ENCODE measurements around the gene COIL.

The COIL gene

GRCh38 chr17:56934280-56934679 is 26.6 kb downstream of the COIL start:
- Histone ChIP-seq H3K9me3 (ENCODE audit: insufficient read depth, low read length, severe bottlenecking) (peaks cover 21% of the 10 kb centered on the region), H3K36me3 (ENCODE audit: insufficient read depth, low read length) (peaks cover 56% of the 10 kb centered on the region), H3K27me3 (ENCODE audit: insufficient read depth, low read length, poor library complexity) (no peaks in the 10 kb centered on the region), H3K9ac (ENCODE audit: low read depth, low read length) (no peak overlapping the region), H3K4me2 (ENCODE audit: insufficient read depth, low read length) (no peak overlapping the region), H3K4me3 (ENCODE audit: low read depth in 1 of 2, low read length in 2 of 2) (no peak overlapping the region), H3K4me1 (ENCODE audit: insufficient read depth, low read length) (no peaks in the 10 kb centered on the region), H3K27ac (ENCODE audit: low read length) (no peak overlapping the region), H3K79me2 (ENCODE audit: insufficient read depth, low read length) (no peaks in the 10 kb centered on the region), H2AFZ (ENCODE audit: low read depth, low read length) (no peak overlapping the region), H4K20me1 (ENCODE audit: insufficient read depth, low read length) (no peaks in the 10 kb centered on the region)
- no peak for DNase-seq
- no peak for TF ChIP-seq CTCF (IDR thresholded peaks at IDR 0.05; ENCODE audit: borderline replicate concordance, extremely low read depth, low read length, poor library complexity, severe bottlenecking)
- no peak for TF ChIP-seq EZH2 (IDR thresholded peaks at IDR 0.05; ENCODE audit: borderline replicate concordance, low read depth, low read length, severe bottlenecking)
- ATAC-seq (ENCODE audit: insufficient read depth, low read depth), result no peak

- H3K4me1 ChIP-seq (ENCODE audit: insufficient read depth, low read length), result no peaks in the 10 kb centered on the region
- H3K79me2 ChIP-seq (ENCODE audit: insufficient read depth, low read length), result no peaks in the 10 kb centered on the region
- peaks cover 52% of the 10 kb centered on the region for H3K36me3 ChIP-seq (ENCODE audit: insufficient read depth, low read length)
- TF ChIP-seq CTCF (IDR thresholded peaks at IDR 0.05; ENCODE audit: borderline replicate concordance, extremely low read depth, low read length, poor library complexity, severe bottlenecking) (no peak), EZH2 (IDR thresholded peaks at IDR 0.05; ENCODE audit: borderline replicate concordance, low read depth, low read length, severe bottlenecking) (no peak)
- H3K9ac ChIP-seq (ENCODE audit: low read depth, low read length), result no peak overlapping the region
- no peak overlapping the region for H3K27ac ChIP-seq (ENCODE audit: low read length)
- H4K20me1 ChIP-seq (ENCODE audit: insufficient read depth, low read length), result no peaks in the 10 kb centered on the region
- H3K27me3 ChIP-seq (ENCODE audit: insufficient read depth, low read length, poor library complexity), result no peaks in the 10 kb centered on the region
- no peak overlapping the region for H3K4me2 ChIP-seq (ENCODE audit: insufficient read depth, low read length)
- peaks cover 21% of the 10 kb centered on the region for H3K9me3 ChIP-seq (ENCODE audit: insufficient read depth, low read length, severe bottlenecking)
- no peak overlapping the region for H3K4me3 ChIP-seq (ENCODE audit: low read depth in 1 of 2, low read length in 2 of 2)
- DNase-seq, result no peak
- H2AFZ ChIP-seq (ENCODE audit: low read depth, low read length), result no peak overlapping the region
- no peak for ATAC-seq (ENCODE audit: insufficient read depth, low read depth)
Measured at GRCh38 chr17:56933868-56934267, 27.0 kb downstream of the COIL start.

- peaks cover 46% of the 10 kb centered on the region for H3K36me3 ChIP-seq (ENCODE audit: insufficient read depth, low read length)
- TF ChIP-seq CTCF (IDR thresholded peaks at IDR 0.05; ENCODE audit: borderline replicate concordance, extremely low read depth, low read length, poor library complexity, severe bottlenecking) (no peak), EZH2 (IDR thresholded peaks at IDR 0.05; ENCODE audit: borderline replicate concordance, low read depth, low read length, severe bottlenecking) (no peak)
- no peak overlapping the region for H3K4me3 ChIP-seq (ENCODE audit: low read depth in 1 of 2, low read length in 2 of 2)
- H3K9ac ChIP-seq (ENCODE audit: low read depth, low read length), result no peak overlapping the region
- H3K4me1 ChIP-seq (ENCODE audit: insufficient read depth, low read length), result no peaks in the 10 kb centered on the region
- H4K20me1 ChIP-seq (ENCODE audit: insufficient read depth, low read length), result no peaks in the 10 kb centered on the region
- no peak overlapping the region for H3K27ac ChIP-seq (ENCODE audit: low read length)
- ATAC-seq (ENCODE audit: insufficient read depth, low read depth) (no peak), DNase-seq (no peak)
- H3K4me2 ChIP-seq (ENCODE audit: insufficient read depth, low read length), result no peak overlapping the region
- no peaks in the 10 kb centered on the region for H3K79me2 ChIP-seq (ENCODE audit: insufficient read depth, low read length)
- no peaks in the 10 kb centered on the region for H3K27me3 ChIP-seq (ENCODE audit: insufficient read depth, low read length, poor library complexity)
- peaks cover 25% of the 10 kb centered on the region for H3K9me3 ChIP-seq (ENCODE audit: insufficient read depth, low read length, severe bottlenecking)
- H2AFZ ChIP-seq (ENCODE audit: low read depth, low read length), result no peak overlapping the region
Measured at GRCh38 chr17:56933151-56933745, 27.6 kb downstream of the COIL start.

All from DND-41 (cell line).